Measurements from ENCODE around the gene INPP5A.

Gene INPP5A

DNA sequence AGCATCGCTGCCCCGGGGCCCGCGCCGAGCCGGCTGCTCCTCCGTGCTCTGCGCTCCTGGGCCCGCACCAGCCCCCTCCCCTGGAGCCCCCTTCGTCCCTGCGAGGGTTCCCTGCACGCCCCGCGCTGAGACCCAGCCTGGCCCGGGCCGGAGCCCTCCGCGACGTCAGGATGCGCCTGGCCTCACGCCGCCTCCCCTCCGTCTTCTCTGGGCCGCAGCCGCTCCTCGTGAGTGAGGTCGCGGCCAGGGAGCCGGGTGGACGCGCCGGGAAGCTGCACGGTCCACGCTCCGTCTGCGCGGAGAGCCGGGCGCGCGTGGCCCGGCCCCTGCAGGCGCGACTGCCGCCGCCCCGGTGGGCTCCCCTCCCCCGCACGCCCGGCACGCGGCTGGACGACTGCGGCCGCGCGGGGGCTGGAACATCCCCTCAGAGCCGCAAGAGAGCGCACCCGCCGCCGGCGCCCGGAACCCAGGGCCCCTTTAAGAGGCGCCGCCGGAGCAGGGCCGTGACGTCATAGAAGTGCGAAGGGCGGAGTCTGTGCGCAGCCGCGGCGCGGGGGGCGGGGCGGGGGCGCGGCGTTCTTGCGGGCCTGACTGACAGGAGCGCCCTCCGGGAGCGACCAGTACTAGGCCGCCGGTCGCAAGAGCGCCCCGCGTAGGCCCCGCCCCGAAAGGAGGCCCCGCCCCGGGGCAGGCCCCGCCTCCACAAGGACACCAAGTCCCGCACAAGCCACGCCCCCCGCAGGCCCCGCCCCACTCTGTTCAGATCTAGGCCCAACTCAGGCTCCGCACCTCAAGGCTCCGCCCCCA lies 507 bp upstream of the INPP5A start:
- H3K27me3 Mint-ChIP-seq = no peaks in the 10 kb centered on the region
- no peak overlapping the region for H3K27ac Mint-ChIP-seq
- peaks cover 44% of the 10 kb centered on the region for H3K4me1 Mint-ChIP-seq
- H3K4me3 Mint-ChIP-seq = peak overlapping the region; percentile 74
- H3K9me3 Mint-ChIP-seq = no peaks in the 10 kb centered on the region
- peaks cover 4% of the 10 kb centered on the region for H3K36me3 Mint-ChIP-seq

DNA sequence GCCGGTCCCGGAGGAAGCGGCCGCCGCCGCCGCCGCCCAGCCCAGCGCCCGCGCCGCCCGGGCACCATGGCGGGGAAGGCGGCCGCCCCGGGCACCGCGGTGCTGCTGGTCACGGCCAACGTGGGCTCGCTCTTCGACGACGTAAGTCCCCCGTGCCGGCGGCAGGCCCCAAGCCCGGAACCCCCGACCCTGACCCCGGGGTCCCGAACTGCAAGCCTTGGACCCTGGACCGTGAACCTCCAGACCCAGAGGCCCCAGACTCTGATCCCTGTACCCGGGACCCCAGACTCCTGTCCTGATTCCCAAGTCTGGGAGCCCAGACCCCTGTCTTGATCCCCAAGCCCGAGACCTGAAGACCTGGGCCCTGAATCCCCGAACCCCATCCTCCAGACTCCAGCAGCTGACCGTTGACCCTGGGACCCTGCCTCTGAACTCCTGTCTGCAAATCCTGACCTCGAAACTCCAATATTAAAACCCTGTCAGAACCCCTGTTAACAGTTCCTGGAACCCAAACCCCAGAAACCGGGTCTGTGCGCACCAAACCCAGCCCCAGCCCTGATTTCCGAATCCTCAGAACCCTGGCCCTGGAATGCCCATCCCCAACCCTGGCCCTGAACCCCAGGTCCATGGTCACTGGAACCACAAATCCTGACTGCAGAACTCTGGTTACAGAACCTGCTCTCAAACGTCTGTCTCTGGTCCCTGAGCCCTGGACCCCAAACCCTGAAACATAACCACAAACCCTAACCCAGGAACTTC lies 623 bp downstream of the INPP5A start:
- Mint-ChIP-seq H3K36me3 (peaks cover 2% of the 10 kb centered on the region), H3K27me3 (no peaks in the 10 kb centered on the region)

DNA sequence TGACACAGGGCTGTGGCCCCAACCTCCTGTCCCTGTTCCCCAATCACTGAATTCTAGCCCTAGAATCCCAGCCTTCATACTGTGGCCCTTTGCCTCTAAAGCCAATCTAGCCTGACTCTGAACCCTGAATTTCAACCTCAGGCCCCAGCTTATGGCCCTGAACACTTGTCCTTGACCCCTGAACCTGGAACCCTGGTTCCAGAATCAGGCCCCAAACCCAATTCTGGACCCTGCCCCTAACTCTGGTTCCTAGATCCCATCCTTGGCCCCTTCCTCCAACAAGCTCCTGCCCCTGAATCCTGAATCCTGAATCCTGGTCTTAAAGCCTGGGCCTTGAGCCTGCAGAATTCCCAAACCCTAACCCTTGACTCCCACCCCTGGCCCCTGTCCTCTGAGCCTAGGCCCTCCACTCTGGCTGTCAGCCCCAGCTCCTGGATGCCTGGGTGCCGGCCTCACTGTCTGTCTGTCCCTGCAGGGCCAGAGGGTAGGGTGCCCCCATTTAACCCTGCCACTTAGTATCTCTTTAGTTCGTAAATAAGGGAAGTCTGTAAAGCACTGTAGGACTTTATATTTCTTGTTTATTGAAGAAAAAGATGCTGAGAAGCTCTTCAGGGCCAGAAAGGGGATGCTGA lies 1.3 kb downstream of the INPP5A start:
- Mint-ChIP-seq H3K36me3 (peaks cover 2% of the 10 kb centered on the region), H3K4me1 (peaks cover 62% of the 10 kb centered on the region), H3K9me3 (no peaks in the 10 kb centered on the region), H3K27me3 (no peaks in the 10 kb centered on the region), H3K27ac (peak overlapping the region; percentile 79), H3K4me3 (peak overlapping the region; percentile 83)

More for the DNA sequence above, 623 bp downstream of the INPP5A start:
- H3K27ac Mint-ChIP-seq = peak overlapping the region; percentile 79
- peaks cover 55% of the 10 kb centered on the region for H3K4me1 Mint-ChIP-seq
- no peaks in the 10 kb centered on the region for H3K9me3 Mint-ChIP-seq
- peak overlapping the region; percentile 83 for H3K4me3 Mint-ChIP-seq

- H3K9me3 Mint-ChIP-seq = no peaks in the 10 kb centered on the region
- no peaks in the 10 kb centered on the region for H3K27me3 Mint-ChIP-seq
- peaks cover 68% of the 10 kb centered on the region for H3K4me1 Mint-ChIP-seq
- peaks cover 2% of the 10 kb centered on the region for H3K36me3 Mint-ChIP-seq
- H3K27ac Mint-ChIP-seq = peak overlapping the region; percentile 78
- peak overlapping the region; percentile 83 for H3K4me3 Mint-ChIP-seq
Measured at GRCh38 chr10:132539431-132539839, 1.8 kb downstream of the INPP5A start.

- Mint-ChIP-seq H3K9me3 (no peaks in the 10 kb centered on the region), H3K36me3 (peaks cover 2% of the 10 kb centered on the region), H3K4me3 (peak overlapping the region; percentile 83), H3K4me1 (peaks cover 71% of the 10 kb centered on the region), H3K27me3 (no peaks in the 10 kb centered on the region), H3K27ac (peak overlapping the region; percentile 78)
Measured at GRCh38 chr10:132539894-132540293, 2.3 kb downstream of the INPP5A start.

DNA sequence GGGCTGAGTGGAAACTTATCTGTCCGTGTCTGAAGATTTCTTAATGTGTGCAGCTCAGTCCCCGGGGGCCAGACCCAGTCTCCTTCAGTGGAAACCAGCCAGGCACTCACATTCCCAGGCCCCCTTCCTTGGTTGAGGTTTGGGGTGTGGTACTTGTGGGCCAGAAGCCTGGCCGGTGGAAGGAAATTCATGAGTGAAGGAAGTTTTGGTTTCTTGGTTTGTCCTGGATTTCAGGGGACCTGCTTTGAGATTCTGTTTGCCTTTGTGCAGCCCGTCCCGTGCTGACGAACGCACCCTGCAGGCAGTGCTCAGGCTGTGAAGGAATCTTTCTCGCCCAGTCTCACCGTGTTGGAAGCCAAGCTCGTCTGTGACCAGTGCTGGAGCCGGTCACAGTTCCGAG lies 2.9 kb downstream of the INPP5A start:
- H3K4me1 Mint-ChIP-seq = peaks cover 72% of the 10 kb centered on the region
- H3K36me3 Mint-ChIP-seq = peaks cover 2% of the 10 kb centered on the region
- peak overlapping the region; percentile 78 for H3K27ac Mint-ChIP-seq
- no peaks in the 10 kb centered on the region for H3K9me3 Mint-ChIP-seq
- no peaks in the 10 kb centered on the region for H3K27me3 Mint-ChIP-seq
- H3K4me3 Mint-ChIP-seq = peak overlapping the region; percentile 83

- peaks cover 2% of the 10 kb centered on the region for H3K36me3 Mint-ChIP-seq
- no peaks in the 10 kb centered on the region for H3K9me3 Mint-ChIP-seq
- H3K4me1 Mint-ChIP-seq = peaks cover 78% of the 10 kb centered on the region
- H3K27me3 Mint-ChIP-seq = no peaks in the 10 kb centered on the region
- H3K4me3 Mint-ChIP-seq = peak overlapping the region; percentile 83
- peak overlapping the region; percentile 90 for H3K27ac Mint-ChIP-seq
Measured at GRCh38 chr10:132541129-132541528, 3.5 kb downstream of the INPP5A start.

GRCh38 chr10:132541601-132542011 lies 4.0 kb downstream of the INPP5A start:
- peak overlapping the region; percentile 83 for H3K4me3 Mint-ChIP-seq
- H3K36me3 Mint-ChIP-seq = peaks cover 2% of the 10 kb centered on the region
- peaks cover 80% of the 10 kb centered on the region for H3K4me1 Mint-ChIP-seq
- H3K9me3 Mint-ChIP-seq = no peaks in the 10 kb centered on the region
- peak overlapping the region; percentile 90 for H3K27ac Mint-ChIP-seq
- no peaks in the 10 kb centered on the region for H3K27me3 Mint-ChIP-seq

GRCh38 chr10:132542086-132542775 lies 4.6 kb downstream of the INPP5A start:
- H3K9me3 Mint-ChIP-seq = no peaks in the 10 kb centered on the region
- peaks cover 86% of the 10 kb centered on the region for H3K4me1 Mint-ChIP-seq
- no peak overlapping the region for H3K27ac Mint-ChIP-seq
- H3K4me3 Mint-ChIP-seq = peak overlapping the region; percentile 83
- no peaks in the 10 kb centered on the region for H3K27me3 Mint-ChIP-seq
- H3K36me3 Mint-ChIP-seq = peaks cover 2% of the 10 kb centered on the region

DNA sequence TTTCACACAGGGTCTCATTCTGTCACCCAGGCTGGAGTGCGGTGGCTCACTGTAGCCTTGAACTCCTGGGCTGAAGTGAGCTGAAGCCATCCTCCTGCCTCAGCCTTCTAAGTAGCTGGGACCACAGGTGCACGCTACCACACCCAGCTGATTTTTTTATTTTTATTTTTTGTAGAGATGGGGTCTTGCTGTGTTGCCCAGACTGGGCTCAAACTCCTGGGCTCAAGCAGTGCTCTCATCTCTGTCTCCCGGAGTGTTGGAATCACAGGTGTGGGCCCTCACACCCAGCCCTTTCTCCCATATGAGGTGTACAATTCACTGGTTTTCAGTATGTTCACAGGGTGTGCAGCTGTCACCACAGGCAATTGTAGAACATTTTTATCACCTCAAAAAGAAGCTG lies 5.2 kb downstream of the INPP5A start:
- Mint-ChIP-seq H3K27me3 (no peaks in the 10 kb centered on the region), H3K4me1 (peaks cover 91% of the 10 kb centered on the region), H3K4me3 (no peak overlapping the region), H3K36me3 (peaks cover 2% of the 10 kb centered on the region), H3K27ac (no peak overlapping the region), H3K9me3 (no peaks in the 10 kb centered on the region)

DNA sequence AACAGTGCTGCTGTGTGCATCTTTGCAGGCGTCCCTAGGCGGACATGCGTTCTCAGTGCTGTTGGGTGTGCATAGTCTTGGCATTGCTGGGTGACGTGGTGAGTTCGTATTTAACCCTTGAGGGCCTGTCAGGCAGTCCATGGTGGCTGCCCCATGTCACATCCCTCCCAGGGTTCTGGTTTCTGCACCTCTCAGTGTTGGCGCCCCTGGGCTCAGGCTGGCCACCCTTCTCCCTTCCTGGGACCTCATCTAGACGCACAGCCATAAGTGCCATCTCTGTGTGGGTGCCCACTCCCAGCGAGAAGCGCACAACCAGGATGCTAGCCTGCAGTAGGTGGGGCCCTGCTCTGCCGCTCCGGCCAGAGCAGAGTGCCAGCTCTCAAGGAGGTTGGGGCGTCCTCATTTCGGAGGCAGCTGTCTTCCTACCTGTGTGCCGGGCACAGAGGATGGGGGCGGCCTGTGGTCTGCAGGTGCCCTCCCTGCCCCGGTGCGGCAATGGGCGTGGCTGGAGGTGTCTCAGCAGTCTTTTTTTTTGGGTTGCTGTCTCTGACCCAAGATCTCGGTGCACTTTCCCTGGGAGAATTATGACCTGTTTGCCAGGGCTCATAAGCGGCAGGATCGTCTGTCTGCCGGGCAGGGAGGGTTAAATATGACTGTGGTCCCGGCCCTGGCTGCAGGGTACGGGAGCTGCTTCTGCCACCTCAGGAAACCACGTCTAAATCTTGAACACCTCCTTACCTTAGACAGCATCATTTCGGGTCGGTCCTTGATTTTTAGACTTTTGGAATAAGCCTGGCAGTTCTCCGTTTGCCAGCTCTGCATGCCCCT lies 6.5 kb downstream of the INPP5A start:
- peak overlapping the region; percentile 91 for H3K4me3 Mint-ChIP-seq
- H3K36me3 Mint-ChIP-seq = peaks cover 2% of the 10 kb centered on the region
- H3K9me3 Mint-ChIP-seq = no peaks in the 10 kb centered on the region
- peak overlapping the region; percentile 88 for H3K27ac Mint-ChIP-seq
- peaks cover 94% of the 10 kb centered on the region for H3K4me1 Mint-ChIP-seq
- H3K27me3 Mint-ChIP-seq = no peaks in the 10 kb centered on the region

- no peaks in the 10 kb centered on the region for H3K27me3 Mint-ChIP-seq
- H3K36me3 Mint-ChIP-seq = peaks cover 2% of the 10 kb centered on the region
- peak overlapping the region; percentile 88 for H3K27ac Mint-ChIP-seq
- H3K4me3 Mint-ChIP-seq = peak overlapping the region; percentile 91
- peaks cover 89% of the 10 kb centered on the region for H3K4me1 Mint-ChIP-seq
- no peaks in the 10 kb centered on the region for H3K9me3 Mint-ChIP-seq
Measured at GRCh38 chr10:132544744-132545658, 7.4 kb downstream of the INPP5A start.

DNA sequence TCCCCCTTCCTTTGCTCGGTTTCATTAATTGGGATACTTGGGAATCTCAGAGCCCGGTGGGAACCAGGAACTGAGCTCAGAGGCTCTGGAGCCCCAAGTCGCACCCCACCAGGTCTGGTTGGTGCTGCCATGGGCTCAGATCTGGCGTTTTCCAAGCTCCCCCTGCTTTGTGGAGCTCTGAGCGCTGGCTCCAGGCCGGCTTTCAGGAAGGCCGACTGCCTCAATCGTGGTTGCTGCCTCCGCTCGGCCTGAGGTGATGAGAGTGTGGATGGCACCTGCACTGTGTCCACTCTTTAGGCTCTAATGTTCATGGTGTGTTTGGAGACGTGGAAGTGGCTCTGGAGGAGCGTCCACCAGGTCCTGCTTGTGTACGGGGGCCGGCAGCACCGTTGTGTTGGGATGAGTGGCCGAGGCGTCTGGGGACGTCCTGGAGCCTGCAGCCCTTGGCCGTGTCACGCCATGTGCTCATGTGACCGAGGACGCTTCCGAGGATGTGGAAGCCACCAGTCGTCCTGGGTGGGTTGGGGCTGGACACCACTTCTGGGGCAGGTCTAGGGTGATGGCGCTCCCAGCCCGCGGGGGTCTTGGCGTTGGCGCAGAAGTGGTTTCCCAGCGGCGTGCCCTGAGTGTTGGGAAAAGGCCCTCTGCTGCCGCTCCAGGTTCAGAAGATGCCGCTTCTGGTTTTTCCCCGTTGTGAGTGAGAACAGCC lies 8.2 kb downstream of the INPP5A start:
- Mint-ChIP-seq H3K36me3 (peaks cover 2% of the 10 kb centered on the region), H3K9me3 (no peaks in the 10 kb centered on the region), H3K27me3 (no peaks in the 10 kb centered on the region), H3K27ac (no peak overlapping the region), H3K4me1 (peaks cover 86% of the 10 kb centered on the region), H3K4me3 (peak overlapping the region; percentile 30)
